AG04449 (cell line): Measurements from ENCODE around the gene SLC35F6.
A peak's percentile ranks its signal among the peaks of the same experiment; 100 is the strongest.

Experiments
- CTCF ChIA-PET: fragments of 350-600 bp; formaldehyde crosslinking; extraction: SDS; loops from one replicate; lab custom pipeline; 2021; ENCODE audit warnings: antibody characterized with exemption; lab: Yijun Ruan, JAX
- POLR2A ChIA-PET: fragments of 400-600, 350-600 bp; formaldehyde crosslinking; extraction: SDS; loops from one replicate; lab custom pipeline; 2020; ENCODE audit warnings: antibody characterized with exemption, inconsistent platforms; lab: Yijun Ruan, JAX
- DNase-seq: peaks from one replicate; pipeline ENCODE4 v3.0.0-alpha.2; 2010; ENCODE audit warnings: low read depth, low spot score
- H3K4me3 ChIP-seq: 2 replicates; pipeline ENCODE4 v1.5.1; 2011; ENCODE audit warnings: low read depth, mild to moderate bottlenecking, control low read depth, low read length
- CTCF ChIP-seq: IDR thresholded peaks from one replicate; pipeline ENCODE4 v1.5.1; 2011; ENCODE audit warnings: mild to moderate bottlenecking, moderate library complexity, low read length, control low read depth, inconsistent platforms; ENCODE audit not compliant: insufficient read depth; ENCODE audit errors: missing control alignments

Gene SLC35F6

GRCh38 chr2:26764906-26765305 lies 822 bp downstream of the SLC35F6 start:
- CTCF ChIA-PET = interaction anchor here (1.2 to 2.1 kb wide), 2 partner anchors 12 to 187 kb away, joined by 4 to 7 read pairs; no protein-coding TSS in a partner anchor
- DNase-seq = no peak
- peak overlapping the region; percentile 97 for H3K4me3 ChIP-seq
- POLR2A ChIA-PET = interaction anchor here (1.0 kb wide), 1 partner anchor 12 kb away, joined by 3 read pairs; no protein-coding TSS in a partner anchor
- TF ChIP-seq CTCF = no peak

- POLR2A ChIA-PET = interaction anchor here (0.7 to 1.0 kb wide), 2 partner anchors 10 to 12 kb away, joined by 3 read pairs; no protein-coding TSS in a partner anchor
- peak overlapping the region; percentile 97 for H3K4me3 ChIP-seq
- CTCF ChIA-PET = interaction anchor here (1.3 to 2.1 kb wide), 2 partner anchors 9 to 188 kb away, joined by 3 to 7 read pairs; no protein-coding TSS in a partner anchor
- DNase-seq = no peak
- TF ChIP-seq CTCF = no peak
These were observed 1.6 kb downstream of the SLC35F6 start for GRCh38 chr2:26765475-26766200.

- H3K4me3 ChIP-seq = no peak overlapping the region
- POLR2A ChIA-PET = no interaction called here
- CTCF ChIA-PET = interaction anchor here (0.9 to 1.7 kb wide), 3 partner anchors 10 to 80 kb away, joined by 3 to 4 read pairs (median 3); no protein-coding TSS in a partner anchor
These were observed 3.0 kb downstream of the SLC35F6 start for GRCh38 chr2:26767129-26767528.

GRCh38 chr2:26767894-26768487 lies 3.9 kb downstream of the SLC35F6 start:
- ChIA-PET POLR2A (no interaction called here), CTCF (interaction anchor here (0.9 to 1.7 kb wide), 3 partner anchors 10 to 79 kb away, joined by 3 to 4 read pairs (median 3); no protein-coding TSS in a partner anchor)

More at GRCh38 chr2:26767129-26767528, 3.0 kb downstream of the SLC35F6 start:
- no peak for DNase-seq
- no peak for TF ChIP-seq CTCF

GRCh38 chr2:26768759-26769088 lies 4.6 kb downstream of the SLC35F6 start:
- TF ChIP-seq CTCF = no peak
- H3K4me3 ChIP-seq = no peak overlapping the region
- no peak for DNase-seq
- CTCF ChIA-PET = interaction anchor here (1.1 kb wide), 1 partner anchor 8 kb away, joined by 3 read pairs; no protein-coding TSS in a partner anchor
- POLR2A ChIA-PET = no interaction called here

More at GRCh38 chr2:26767894-26768487, 3.9 kb downstream of the SLC35F6 start:
- DNase-seq = no peak
- no peak overlapping the region for H3K4me3 ChIP-seq
- no peak for TF ChIP-seq CTCF

GRCh38 chr2:26769089-26769761 lies 5.1 kb downstream of the SLC35F6 start:
- ChIA-PET POLR2A (no interaction called here), CTCF (interaction anchor here (1.1 kb wide), 1 partner anchor 9 kb away, joined by 3 read pairs; no protein-coding TSS in a partner anchor)
- no peak for DNase-seq
- no peak overlapping the region for H3K4me3 ChIP-seq
- no peak for TF ChIP-seq CTCF
